ELR (cell line): ENCODE measurements around the gene MRPS25.
A peak's percentile ranks its signal among the peaks of the same experiment; 100 is the strongest.
"Not testable (repeated sequence)": the region's sequence is repeated elsewhere in the genome, so short reads cannot be mapped to it uniquely, and the experiment has no call there.

Experiments
- DNase-seq: peaks from one replicate; pipeline ENCODE4 v3.0.0-alpha.2; 2015; ENCODE audit warnings: low read depth

Gene MRPS25

DNA sequence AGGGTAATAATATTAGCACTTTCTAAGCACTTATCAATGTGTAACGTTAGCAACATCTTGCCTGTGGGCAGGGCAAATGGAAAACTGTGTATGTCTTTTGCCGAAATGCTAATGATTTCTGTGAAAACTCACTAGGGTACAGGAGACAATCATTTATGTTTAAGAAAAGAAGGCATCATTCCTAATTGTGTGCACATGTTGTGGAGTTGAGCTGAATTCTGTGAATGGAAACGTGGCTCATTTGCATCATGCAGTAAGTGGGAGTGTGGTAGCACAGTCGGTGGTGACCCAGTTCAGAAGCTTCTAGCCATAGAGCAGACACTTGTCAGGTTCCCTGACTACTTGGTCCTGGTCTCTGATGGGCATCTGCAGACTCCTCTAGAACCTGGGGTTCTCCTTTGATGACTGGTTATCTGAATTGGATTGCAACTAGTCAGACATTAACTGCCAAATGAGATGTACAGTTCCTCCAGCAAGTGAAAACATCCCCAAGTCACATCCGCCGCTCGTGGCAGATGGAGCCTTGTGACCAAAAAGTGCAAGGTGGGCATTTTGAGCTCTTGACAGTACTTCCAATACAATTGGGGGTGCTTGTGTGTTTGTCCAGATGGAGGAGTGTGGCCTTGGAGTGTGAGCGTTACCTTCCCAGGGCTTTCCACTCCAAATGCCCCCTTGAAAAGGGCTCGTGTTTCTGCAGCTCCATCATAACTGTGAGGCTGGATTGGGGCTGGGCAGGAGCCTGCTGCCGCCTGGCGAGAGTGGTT is 21.5 kb downstream of the MRPS25 start:
- DNase-seq: no peak

DNA sequence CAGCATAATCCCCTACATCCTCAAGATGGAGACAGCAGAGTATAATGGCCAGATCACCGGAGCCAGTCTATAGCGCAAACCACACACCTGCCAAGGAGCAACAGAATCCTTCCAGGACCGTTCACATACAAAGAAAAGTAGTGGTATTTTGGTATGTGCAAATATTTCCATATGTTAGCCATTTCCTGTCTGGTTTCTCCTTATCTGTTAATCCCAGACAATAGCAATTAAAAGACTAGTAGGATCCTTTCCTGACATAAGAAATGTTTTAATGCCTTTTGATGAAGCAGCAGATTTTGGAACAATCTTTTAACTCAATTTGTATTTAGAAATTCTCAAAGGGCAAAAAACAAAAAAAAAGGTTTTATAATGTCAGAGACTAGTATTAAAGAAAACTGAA is 22.2 kb downstream of the MRPS25 start:
- DNase-seq: peak; percentile 8

DNA sequence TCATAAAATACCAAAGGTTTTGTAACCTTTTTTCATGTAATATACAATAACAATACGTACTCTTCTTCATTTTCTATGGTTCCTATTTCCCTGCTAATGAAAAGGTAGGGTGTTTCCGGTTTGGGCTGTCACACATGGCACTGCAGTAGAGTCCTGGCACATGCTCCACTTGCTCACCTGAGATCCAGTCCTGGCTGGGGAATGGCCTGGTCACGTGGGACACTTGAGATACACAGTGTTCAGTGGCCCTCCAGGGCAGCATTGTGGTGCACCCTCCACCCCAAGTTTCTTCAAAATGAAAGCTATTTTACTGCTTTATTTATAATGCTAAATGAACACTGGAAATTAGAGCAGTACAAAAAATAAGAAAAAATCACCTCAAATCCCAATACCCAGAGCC is 23.2 kb downstream of the MRPS25 start:
- no peak for DNase-seq

DNA sequence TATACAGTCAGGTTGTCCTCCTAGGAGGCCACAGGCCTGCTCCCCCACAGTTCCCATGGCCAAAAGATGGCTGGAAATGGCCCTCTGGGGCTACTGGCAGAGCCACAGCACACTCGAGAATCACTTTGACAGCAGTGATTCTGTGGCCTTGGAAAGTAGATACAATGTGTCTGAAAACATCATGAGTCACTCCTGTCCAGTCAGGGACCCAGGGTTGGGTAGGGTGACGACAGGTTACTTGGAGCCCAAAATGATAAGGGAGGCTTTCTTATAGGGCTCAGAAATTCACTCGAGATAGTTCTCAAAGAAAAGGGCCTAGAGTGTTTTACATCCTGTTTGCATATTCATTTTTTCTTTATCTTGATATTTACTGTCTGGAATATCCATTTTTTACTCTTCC is 24.3 kb downstream of the MRPS25 start:
- DNase-seq: peak; percentile 13

DNA sequence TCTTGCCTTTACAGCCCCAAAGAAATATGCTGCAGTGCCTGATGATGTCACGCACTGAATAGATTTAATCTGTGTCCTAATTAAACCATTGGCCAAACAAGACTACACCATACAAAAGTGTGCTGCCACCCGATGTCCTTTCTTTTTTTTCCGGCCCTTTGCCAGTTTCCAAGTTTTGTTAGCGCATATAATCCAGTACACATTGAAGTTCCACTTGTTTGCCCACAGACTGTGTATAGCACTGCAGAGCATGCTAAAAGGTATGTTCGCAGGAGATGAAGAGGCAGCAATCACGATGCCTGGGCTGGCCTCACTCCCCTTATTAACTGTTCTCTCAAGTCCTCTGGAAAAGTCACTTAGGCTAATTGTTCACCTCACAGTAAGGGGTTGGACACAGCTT is 26.8 kb downstream of the MRPS25 start:
- DNase-seq: no peak

DNA sequence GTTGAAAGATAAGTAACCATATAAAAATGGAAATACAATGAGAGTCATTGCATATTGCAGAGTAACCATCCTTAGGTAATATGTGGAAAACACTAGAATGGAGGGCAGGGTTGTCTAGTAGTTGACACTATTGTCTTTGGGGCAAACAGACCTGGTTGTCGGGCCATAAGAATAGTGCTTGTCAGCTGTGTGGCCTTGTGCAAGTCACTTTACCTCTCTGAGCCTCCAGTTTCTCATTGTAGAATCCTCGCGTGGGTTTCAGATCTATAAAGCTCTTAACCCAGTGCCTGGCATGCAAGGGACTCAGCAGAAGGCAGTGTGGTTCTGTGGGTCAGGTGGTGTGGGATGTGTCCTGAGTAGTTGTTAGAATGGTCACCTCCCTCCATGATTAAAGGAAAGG is 32.0 kb downstream of the MRPS25 start:
- no peak for DNase-seq

DNA sequence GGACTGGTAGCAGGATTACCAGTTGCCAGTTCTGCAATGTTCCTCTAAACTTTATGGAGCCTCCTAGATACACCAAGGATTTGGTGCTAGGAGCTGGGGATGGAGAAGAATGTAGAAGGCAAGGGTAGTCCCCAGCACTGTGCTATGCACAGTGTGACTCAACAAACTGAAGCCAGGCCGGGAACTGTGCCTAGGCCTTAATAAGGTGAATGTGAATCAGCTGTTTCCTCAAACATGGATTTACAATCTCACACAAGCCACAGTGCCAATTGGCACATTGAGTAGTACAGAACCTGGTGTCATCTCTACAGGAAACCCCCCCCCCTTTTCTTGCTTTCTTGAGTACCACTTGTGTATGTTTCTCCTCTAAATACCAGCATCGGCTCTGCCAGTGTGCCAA is 32.5 kb downstream of the MRPS25 start:
- DNase-seq: no peak

DNA sequence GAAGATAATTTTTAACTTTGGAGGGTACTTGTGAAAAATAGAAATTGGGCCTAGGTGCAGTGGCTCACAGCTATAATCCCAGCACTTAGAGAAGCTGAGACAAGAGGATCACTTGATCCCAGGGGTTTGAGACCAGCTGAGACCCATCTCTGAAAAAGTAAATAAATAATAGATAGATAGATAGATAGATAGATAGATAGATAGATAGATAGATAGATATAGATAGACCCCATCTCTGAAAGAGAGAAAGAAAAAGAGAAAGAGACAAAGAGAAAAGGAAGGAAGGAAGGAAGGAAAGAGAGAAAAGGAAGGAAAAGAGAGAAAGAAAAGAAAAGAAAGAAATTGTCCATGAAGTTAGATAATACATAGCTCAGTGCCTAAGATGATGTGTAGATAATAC is 35.5 kb downstream of the MRPS25 start:
- no peak for DNase-seq

DNA sequence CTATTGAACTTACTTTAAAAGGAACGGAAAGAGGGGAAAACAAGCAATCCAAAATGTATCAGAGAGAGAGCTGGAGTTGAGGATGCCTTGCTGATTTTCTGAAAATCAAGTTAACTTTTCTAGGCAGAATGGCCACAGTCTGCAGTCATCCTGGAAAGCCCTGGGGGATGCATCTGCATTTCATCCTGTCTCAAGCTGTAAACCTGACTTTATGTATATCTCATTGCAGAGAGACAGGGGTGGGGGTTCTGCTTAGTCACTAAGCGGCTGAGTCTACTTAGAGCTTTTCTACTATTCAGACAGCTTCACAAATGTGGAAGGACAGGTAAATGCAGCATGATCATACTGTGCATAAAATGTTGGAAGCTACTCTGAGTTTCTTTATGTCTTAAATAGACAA is 41.4 kb downstream of the MRPS25 start:
- no peak for DNase-seq

DNA sequence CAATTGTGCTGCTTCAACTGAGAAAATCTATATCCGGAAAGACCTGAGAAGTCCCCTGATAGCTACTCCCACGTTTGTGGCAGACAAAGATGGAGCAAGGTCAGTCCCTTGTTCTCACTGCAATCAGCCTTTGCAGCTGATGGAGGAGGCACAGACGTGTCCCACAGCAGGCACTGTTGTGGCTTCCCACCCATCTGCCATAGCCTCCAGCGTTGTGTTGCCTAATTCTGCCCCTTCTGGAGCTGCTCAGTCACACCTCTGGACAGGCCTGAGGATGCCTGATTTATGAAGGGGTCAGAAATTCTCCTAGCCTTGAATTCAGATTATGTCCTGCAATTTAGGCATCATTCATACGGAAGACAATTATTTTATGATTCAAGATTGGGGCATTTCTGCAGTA is 41.9 kb downstream of the MRPS25 start:
- DNase-seq: no peak

DNA sequence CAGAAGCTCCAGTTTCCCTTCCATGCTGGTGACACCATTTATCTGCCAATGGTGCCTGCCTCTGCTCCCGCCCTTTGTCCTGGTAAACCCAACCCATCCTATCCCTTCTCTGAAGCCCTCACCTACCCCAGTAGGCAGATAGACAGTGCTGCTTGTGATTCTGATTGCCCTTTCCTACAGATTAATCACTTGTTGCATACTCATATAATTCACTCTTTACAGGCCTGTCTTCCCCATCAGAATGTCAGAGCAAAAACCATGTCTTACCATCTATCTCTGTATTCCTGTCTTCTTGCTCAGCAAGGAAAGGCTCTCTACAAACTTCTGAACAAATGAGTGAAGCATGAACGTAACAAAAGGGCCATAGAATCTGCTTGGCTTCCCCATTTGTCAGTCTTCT is 47.9 kb downstream of the MRPS25 start:
- no peak for DNase-seq

DNA sequence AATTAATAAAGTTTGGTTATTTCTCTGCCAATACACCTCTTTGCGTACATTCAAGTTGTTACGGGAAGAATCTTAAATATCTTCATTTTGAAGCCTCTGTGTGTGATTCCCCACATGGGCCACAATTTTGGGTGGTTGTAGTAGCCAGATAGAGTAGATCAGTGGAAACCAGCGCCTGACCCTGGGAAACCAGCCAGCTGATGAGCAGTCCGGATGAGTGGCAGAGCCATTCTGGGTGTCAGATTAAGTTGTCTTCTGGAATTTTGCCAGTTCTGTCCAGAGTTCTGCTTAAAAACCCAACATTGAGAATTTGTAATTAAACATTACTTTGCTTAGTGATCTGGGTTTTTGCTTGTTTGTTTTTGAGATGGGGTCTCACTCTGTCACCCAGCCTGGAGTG is 49.7 kb downstream of the MRPS25 start:
- DNase-seq: no peak

DNA sequence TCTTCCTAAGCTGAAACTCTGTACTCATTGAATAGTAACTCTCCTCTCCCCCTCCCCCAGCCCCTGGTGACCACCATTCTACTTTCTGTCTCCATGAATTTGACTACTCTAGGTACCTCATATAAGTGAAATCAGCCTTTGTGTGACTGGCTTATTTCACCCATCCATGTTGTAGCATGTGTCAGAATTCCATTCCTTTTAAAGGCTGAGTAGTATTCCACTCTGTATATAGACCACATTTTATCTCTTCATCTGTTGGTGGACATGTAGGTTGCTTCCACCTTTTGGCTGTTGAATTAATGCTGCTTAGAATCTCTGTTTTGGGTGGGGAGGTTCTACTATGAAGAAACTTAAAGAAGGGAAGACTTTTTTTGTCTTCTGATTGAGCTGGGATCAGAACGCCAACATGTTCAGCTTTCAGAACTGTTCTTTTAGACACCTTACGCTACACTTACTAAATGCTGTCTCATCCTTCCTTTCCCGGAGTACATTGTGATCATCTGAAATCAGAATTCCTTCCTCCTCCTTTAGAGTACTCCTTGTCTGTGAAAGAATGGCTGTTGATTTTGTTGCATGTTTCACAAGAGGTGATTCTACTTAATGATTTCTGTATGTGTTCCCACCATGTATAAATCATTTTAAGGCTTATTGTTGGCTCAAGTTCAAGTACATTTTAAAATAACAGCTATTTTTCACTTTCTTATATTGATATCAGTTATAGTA is 50.3 kb downstream of the MRPS25 start:
- no peak for DNase-seq

DNA sequence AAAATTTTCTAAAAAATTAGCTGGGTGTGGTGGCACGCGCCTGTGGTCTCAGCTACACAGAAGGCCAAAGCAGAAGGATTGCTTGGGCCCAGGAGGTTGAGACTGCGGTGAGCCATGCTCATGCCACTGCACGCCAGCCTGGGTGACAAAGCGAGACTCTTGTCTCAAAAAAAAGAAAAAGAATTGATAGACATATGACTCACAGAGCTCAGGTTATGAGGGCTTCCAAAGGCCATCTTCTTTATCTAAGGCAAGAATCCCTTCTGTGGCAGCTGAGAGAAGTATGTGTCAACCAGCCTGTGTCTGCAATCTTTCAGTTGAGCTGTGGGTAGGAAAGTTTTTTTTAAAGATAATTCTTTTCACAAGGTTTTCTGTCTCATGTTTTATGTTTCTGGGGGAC is 53.9 kb downstream of the MRPS25 start:
- DNase-seq: no peak

DNA sequence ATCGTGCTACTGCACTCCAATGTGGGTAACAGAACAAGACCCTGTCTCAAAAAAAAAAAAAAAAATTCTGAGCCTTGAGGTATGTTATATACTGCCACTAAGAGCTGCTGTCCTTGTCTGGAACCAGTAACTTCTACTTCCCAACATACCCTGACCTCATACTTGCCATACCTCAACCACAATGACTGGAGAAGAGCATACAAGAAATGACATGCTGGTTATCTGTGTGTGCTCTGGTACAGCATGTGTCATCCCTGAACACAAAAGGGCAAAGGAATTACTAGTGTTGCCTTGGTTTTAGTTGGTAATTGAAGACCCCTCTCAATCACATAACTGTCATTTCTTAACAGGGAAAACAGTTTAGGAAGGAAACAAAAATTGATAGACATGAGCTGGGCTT is 54.5 kb downstream of the MRPS25 start:
- DNase-seq: no peak

DNA sequence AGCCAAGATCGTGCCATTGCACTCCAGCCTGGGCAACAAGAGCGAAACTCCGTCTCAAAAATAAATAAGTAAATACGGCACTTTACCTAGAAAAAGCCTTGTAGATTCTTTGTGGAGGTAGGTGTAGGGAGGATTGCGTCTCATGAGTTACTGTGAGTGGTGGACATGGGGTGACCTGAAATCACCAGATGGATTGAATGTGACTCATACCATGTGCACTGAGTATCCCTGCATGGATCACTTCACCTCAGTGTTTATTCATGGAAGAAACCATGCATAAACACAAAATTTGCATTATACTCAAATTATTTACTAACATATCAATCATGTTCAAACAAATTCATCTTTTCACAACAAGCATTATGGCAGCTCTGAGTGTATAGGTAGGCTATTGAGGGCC is 55.9 kb downstream of the MRPS25 start:
- DNase-seq: no peak

DNA sequence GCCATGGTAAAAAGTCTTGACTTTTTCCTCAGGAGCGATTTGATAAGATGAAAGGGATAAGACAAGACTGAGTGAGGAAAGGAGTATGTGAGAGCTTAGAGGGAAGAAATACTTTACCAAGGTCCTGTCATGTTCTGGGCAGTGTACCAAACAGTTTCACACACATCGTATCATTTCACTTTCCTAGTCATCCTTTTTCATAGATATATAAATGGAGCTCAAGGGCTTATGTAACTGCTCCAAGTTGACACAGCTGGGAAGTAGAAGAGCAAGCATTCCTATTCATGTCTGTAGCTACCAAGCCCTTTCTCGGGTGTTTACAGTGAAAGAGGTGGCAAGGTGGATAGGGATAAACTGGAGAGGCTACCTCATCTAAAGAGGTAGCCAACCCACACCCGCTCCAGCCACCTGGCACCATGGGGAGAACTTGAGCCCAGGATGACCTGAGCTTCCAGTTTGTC is 57.4 kb downstream of the MRPS25 start:
- DNase-seq: peak; percentile 6

DNA sequence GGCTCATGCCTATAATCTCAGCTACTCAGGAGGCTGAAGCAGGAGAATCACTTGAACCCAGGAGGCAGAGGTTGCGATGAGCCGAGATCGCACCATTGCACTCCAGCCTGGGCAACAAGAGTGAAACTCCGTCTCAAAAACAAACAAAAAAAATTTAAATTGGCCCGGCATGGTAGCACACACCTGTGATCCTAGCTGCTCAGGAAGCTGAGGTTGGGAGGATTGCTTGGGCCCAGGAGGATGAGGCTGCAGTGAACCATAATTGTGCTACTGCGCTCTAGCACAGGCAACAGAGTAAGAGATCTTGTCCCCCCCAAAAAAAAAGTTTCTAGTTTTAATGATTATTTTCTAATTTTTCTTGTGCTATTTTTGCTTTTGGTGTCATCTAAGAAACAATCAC is 65.9 kb downstream of the MRPS25 start:
- not testable (repeated sequence) for DNase-seq
